Endodermal cell (in vitro differentiated cells): ENCODE measurements around the gene NASP. TPM values are rescaled to one million over a fixed set of nuclear protein-coding genes. Genes with fewer than 3 reads are reported as not detected.

Experiments used
- DNase-seq: peaks from one replicate; pipeline ENCODE4 v3.0.0-alpha.2; 2017
- H3K27ac ChIP-seq: 2 replicates; pipeline ENCODE4 v1.5.1; 2013; ENCODE audit warnings: mild to moderate bottlenecking, low read depth, low read length, moderate library complexity
- H3K27me3 ChIP-seq: 2 replicates; pipeline ENCODE4 v1.6.1; 2013; ENCODE audit warnings: mild to moderate bottlenecking, low read length, moderate library complexity; ENCODE audit not compliant: insufficient read depth, control insufficient read depth, poor library complexity, severe bottlenecking
- H3K36me3 ChIP-seq: 2 replicates; pipeline ENCODE4 v1.7.0; 2013; ENCODE audit warnings: mild to moderate bottlenecking, low read length, moderate library complexity; ENCODE audit not compliant: control insufficient read depth, insufficient read depth
- H3K4me1 ChIP-seq: one replicate; pipeline ENCODE4 v1.7.0; 2013; ENCODE audit warnings: low read length; ENCODE audit not compliant: control insufficient read depth, insufficient read depth
- H3K4me3 ChIP-seq: 2 replicates; pipeline ENCODE4 v1.5.1; 2013; ENCODE audit warnings: mild to moderate bottlenecking, low read length, moderate library complexity
- H3K9ac ChIP-seq: 2 replicates; pipeline ENCODE4 v1.6.1; 2013; ENCODE audit warnings: mild to moderate bottlenecking, low read length, moderate library complexity; ENCODE audit not compliant: poor library complexity, severe bottlenecking; ENCODE audit errors: extremely low read depth
- H3K9me3 ChIP-seq: 2 replicates; pipeline ENCODE4 v1.6.1; 2013; ENCODE audit warnings: mild to moderate bottlenecking, low read length, moderate library complexity; ENCODE audit not compliant: control insufficient read depth
- H3K27ac Mint-ChIP-seq: 2 replicates; pipeline ENCODE4 v1.8.0; 2020; ENCODE audit warnings: mixed read lengths
- H3K27me3 Mint-ChIP-seq: 2 replicates; pipeline ENCODE4 v1.8.0; 2021; ENCODE audit warnings: mild to moderate bottlenecking, mixed read lengths; ENCODE audit not compliant: insufficient read depth
- H3K36me3 Mint-ChIP-seq: 2 replicates; pipeline ENCODE4 v1.8.0; 2020; ENCODE audit warnings: low read depth, mixed read lengths
- H3K4me1 Mint-ChIP-seq: 2 replicates; pipeline ENCODE4 v1.8.0; 2020; ENCODE audit warnings: mixed read lengths
- H3K4me3 Mint-ChIP-seq: 2 replicates; pipeline ENCODE4 v1.8.0; 2020; ENCODE audit warnings: mild to moderate bottlenecking, moderate library complexity, mixed read lengths
- H3K9me3 Mint-ChIP-seq: 2 replicates; pipeline ENCODE4 v1.8.0; 2020; ENCODE audit warnings: mild to moderate bottlenecking, mixed read lengths
- WGBS, 2 experiments: methylation state at CpG; one replicate each; pipeline versions ENCODE4 v1.1.5 to v1.1.7; 2013; ENCODE audit warnings: missing lambda C conversion rate in 2 of 2, mixed read lengths in 1 of 2; ENCODE audit not compliant: insufficient coverage in 1 of 2, insufficient read length in 1 of 2; 5-methylcytosine and 5-hydroxymethylcytosine counted together
- total RNA-seq, 2 donors: library from RNA; stranded (reverse); fragmentation: NEBNext Ultra II Directional in 1 of 2; extraction: Animal tissue kit (Norgen Biotek cat#: 25700) in 1 of 2; gene quantifications; 2 replicates in 1 of 2; 3 replicates in 1 of 2; pipeline ENCODE4 v1.2.1, GENCODE V29; 2021
- TF ChIP-seq, protein P1 (sequence below): fragments of 200-600 bp; sonication (generic); conservative IDR thresholded peaks from 2 replicates; pipeline ENCODE4 v1.5.0; 2021; ENCODE audit warnings: antibody characterized with exemption, mild to moderate bottlenecking

Gene NASP
- total RNA-seq, 2 donors from 2014 or later = 368 to 385 TPM

DNA sequence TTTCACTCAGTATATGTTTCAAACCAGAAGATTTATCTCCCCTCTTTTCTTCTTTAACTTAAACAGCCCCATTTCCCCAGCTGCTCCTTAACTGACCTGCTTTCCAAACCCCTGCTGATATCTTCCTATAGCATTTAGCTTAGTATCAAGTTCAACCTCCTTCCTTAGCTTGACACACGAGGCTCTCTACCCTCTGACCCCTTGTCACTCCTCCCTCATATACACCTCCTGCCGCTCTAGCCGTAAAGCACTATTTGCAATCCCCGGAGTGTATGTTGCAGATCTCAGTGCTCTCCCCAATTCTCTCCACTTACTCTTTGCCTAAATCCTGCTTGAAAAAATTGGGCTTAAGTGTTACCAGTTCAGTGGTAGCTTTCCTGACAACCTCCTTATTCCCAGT lies 47.0 kb upstream of the NASP start:
- Histone ChIP-seq H3K9me3 (no peaks in the 10 kb centered on the region), H3K27me3 (no peaks in the 10 kb centered on the region), H3K36me3 (no peaks in the 10 kb centered on the region), H3K4me1 (no peaks in the 10 kb centered on the region), H3K27ac (no peak overlapping the region), H3K9ac (no peak overlapping the region), H3K4me3 (no peak overlapping the region)
- no peaks in the 10 kb centered on the region for H3K36me3 Mint-ChIP-seq
- TF ChIP-seq, protein P1, sequence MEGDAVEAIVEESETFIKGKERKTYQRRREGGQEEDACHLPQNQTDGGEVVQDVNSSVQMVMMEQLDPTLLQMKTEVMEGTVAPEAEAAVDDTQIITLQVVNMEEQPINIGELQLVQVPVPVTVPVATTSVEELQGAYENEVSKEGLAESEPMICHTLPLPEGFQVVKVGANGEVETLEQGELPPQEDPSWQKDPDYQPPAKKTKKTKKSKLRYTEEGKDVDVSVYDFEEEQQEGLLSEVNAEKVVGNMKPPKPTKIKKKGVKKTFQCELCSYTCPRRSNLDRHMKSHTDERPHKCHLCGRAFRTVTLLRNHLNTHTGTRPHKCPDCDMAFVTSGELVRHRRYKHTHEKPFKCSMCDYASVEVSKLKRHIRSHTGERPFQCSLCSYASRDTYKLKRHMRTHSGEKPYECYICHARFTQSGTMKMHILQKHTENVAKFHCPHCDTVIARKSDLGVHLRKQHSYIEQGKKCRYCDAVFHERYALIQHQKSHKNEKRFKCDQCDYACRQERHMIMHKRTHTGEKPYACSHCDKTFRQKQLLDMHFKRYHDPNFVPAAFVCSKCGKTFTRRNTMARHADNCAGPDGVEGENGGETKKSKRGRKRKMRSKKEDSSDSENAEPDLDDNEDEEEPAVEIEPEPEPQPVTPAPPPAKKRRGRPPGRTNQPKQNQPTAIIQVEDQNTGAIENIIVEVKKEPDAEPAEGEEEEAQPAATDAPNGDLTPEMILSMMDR = no peak
- H3K27ac Mint-ChIP-seq = no peak overlapping the region
- H3K4me1 Mint-ChIP-seq = peaks cover 4% of the 10 kb centered on the region
- peaks cover 2% of the 10 kb centered on the region for H3K27me3 Mint-ChIP-seq
- no peaks in the 10 kb centered on the region for H3K9me3 Mint-ChIP-seq
- DNase-seq = no peak
- WGBS, 2 experiments = 67 to 68% methylated on average over 4 of the region's 4 CpGs
- H3K4me3 Mint-ChIP-seq = no peak overlapping the region

DNA sequence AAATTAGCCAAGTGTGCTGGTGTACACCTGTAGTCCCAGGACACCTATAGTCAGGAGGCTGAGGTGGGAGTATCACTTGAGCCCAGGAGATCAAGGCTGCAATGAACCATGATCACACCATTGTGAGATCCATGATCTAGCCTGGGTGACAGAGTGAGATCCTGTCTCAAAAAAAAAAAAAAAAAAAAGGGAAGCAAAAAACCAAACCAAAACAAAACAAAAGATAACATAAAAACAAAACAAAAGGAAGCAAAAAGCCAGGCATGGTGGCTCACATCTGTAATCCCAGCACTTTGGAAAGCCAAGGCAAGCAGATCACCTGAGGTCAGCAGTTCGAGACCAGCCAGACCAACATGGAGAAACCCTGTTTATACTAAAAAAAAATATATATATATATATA lies 42.6 kb upstream of the NASP start:
- TF ChIP-seq, protein P1 = no peak
- no peaks in the 10 kb centered on the region for H3K9me3 ChIP-seq
- H3K4me3 Mint-ChIP-seq = no peak overlapping the region
- H3K27me3 Mint-ChIP-seq = no peaks in the 10 kb centered on the region
- no peak overlapping the region for H3K9ac ChIP-seq
- H3K4me3 ChIP-seq = no peak overlapping the region
- peaks cover 7% of the 10 kb centered on the region for H3K4me1 Mint-ChIP-seq
- H3K27ac Mint-ChIP-seq = no peak overlapping the region
- no peaks in the 10 kb centered on the region for H3K4me1 ChIP-seq
- no peaks in the 10 kb centered on the region for H3K36me3 Mint-ChIP-seq
- 100% methylated on average over 1 of the region's 1 CpG; no CpG with 5 or more reads in 1 of the 2 experiments for WGBS, 2 experiments
- H3K27ac ChIP-seq = no peak overlapping the region
- H3K9me3 Mint-ChIP-seq = no peaks in the 10 kb centered on the region
- H3K27me3 ChIP-seq = no peaks in the 10 kb centered on the region
- no peaks in the 10 kb centered on the region for H3K36me3 ChIP-seq
- DNase-seq = no peak

DNA sequence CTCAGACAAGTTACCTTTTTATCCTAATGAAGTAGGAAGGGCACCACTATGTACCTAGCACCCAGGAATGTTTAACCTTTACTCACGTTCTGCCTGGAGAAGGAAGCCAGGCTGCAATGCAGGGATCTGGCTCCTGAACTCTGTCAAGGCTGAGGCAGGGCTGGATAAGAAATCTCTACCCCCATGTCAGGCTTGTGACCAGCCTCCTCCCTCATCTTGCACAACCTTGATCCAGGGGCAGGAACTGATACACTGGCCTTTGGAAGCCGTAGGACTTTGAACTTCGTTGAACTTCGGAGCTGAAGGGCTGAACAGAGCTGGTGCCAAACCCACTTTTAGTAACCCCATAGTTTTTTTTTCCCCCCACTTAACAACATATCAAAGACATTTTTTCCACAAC lies 41.2 kb upstream of the NASP start:
- 94 to 100% methylated on average over 2 to 4 of the region's 4 CpGs for WGBS, 2 experiments
- Mint-ChIP-seq H3K4me3 (no peak overlapping the region), H3K9me3 (no peaks in the 10 kb centered on the region), H3K36me3 (no peaks in the 10 kb centered on the region), H3K27ac (no peak overlapping the region), H3K4me1 (peaks cover 3% of the 10 kb centered on the region), H3K27me3 (no peaks in the 10 kb centered on the region)
- no peaks in the 10 kb centered on the region for H3K4me1 ChIP-seq
- no peak overlapping the region for H3K4me3 ChIP-seq
- H3K9ac ChIP-seq = no peak overlapping the region
- TF ChIP-seq, protein P1 = no peak
- no peaks in the 10 kb centered on the region for H3K36me3 ChIP-seq
- no peak overlapping the region for H3K27ac ChIP-seq
- DNase-seq = no peak
- no peaks in the 10 kb centered on the region for H3K27me3 ChIP-seq
- H3K9me3 ChIP-seq = no peaks in the 10 kb centered on the region
